OCI-LY7 (cell line): Measurements from ENCODE around the gene PSME3. TPM values are rescaled to one million over a fixed set of nuclear protein-coding genes. Genes with fewer than 3 reads are reported as not detected.

ENCODE experiments used
- BruUV-seq: library from RNA; stranded (reverse); fragments of 400-500 nt; replicated peaks from 2 replicates; lab custom pipeline; 2021; lab: Mats Ljungman, UMichigan
- CTCF ChIA-PET: fragments of 300-600 bp; sonication (Branson Sonifier 250); formaldehyde crosslinking; loops from one replicate; lab custom pipeline; 2022; ENCODE audit warnings: antibody characterized with exemption; ENCODE audit not compliant: unreplicated experiment; lab: Charles Lee
- POLR2A ChIA-PET: fragments of 300-600 bp; sonication (Branson Sonifier 250); formaldehyde crosslinking; loops from one replicate; lab custom pipeline; 2022; ENCODE audit warnings: antibody characterized with exemption; lab: Charles Lee
- DNase-seq: peaks from one replicate; pipeline ENCODE4 v3.0.0-alpha.2; 2015; ENCODE audit warnings: low spot score
- H2AFZ ChIP-seq: fragments of 200-600 bp; sonication (generic), shearing (Covaris generic); 2 replicates; pipeline ENCODE4 v1.6.1; 2014; ENCODE audit warnings: mild to moderate bottlenecking, antibody characterized with exemption, low read length, moderate library complexity
- H3K27ac ChIP-seq: fragments of 200-600 bp; sonication (generic); 2 replicates; pipeline ENCODE4 v1.5.1; 2014; ENCODE audit warnings: mixed run types, low read depth, mild to moderate bottlenecking, moderate library complexity, low read length, inconsistent platforms; ENCODE audit not compliant: poor library complexity, severe bottlenecking
- H3K36me3 ChIP-seq: fragments of 200-600 bp; sonication (generic); 2 replicates; pipeline ENCODE4 v1.6.1; 2014; ENCODE audit warnings: mild to moderate bottlenecking, antibody characterized with exemption, low read length, moderate library complexity, mixed read lengths; ENCODE audit not compliant: insufficient read depth
- H3K4me1 ChIP-seq: fragments of 200-600 bp; sonication (generic); 2 replicates; pipeline ENCODE4 v1.5.1; 2014; ENCODE audit warnings: mild to moderate bottlenecking, low read length; ENCODE audit not compliant: insufficient read depth, poor library complexity, severe bottlenecking
- H3K4me2 ChIP-seq: fragments of 200-600 bp; sonication (generic); 2 replicates; pipeline ENCODE4 v1.6.1; 2014; ENCODE audit warnings: mild to moderate bottlenecking, low read length
- H3K4me3 ChIP-seq: fragments of 200-600 bp; sonication (generic); 2 replicates; pipeline ENCODE4 v1.5.1; 2014; ENCODE audit warnings: mild to moderate bottlenecking, low read depth, low read length; ENCODE audit not compliant: poor library complexity, severe bottlenecking
- H3K79me2 ChIP-seq: fragments of 200-600 bp; sonication (generic); 2 replicates; pipeline ENCODE4 v1.6.1; 2016; ENCODE audit warnings: low read depth, mild to moderate bottlenecking, low read length, moderate library complexity, mixed read lengths; ENCODE audit not compliant: insufficient read depth
- H3K9me2 ChIP-seq: fragments of 200-600 bp; sonication (generic); 2 replicates; pipeline ENCODE4 v1.6.1; 2016; ENCODE audit warnings: mild to moderate bottlenecking, low read length, mixed read lengths; ENCODE audit not compliant: insufficient read depth
- H3K9me3 ChIP-seq: fragments of 200-600 bp; sonication (generic); 2 replicates; pipeline ENCODE4 v1.6.1; 2014; ENCODE audit warnings: mild to moderate bottlenecking, mixed run types, low read length, mixed read lengths
- H4K20me1 ChIP-seq: fragments of 200-600 bp; sonication (generic); 2 replicates; pipeline ENCODE4 v1.6.1; 2014; ENCODE audit warnings: mild to moderate bottlenecking, antibody characterized with exemption, low read length, moderate library complexity, mixed read lengths; ENCODE audit not compliant: insufficient read depth
- CTCF ChIP-seq: fragments of 200-600 bp; sonication (generic); conservative IDR thresholded peaks from 2 replicates; pipeline ENCODE4 v1.5.1; 2014; ENCODE audit warnings: mild to moderate bottlenecking, antibody characterized with exemption, low read length, moderate library complexity, mixed read lengths
- EZH2phosphoT487 ChIP-seq: fragments of 200-600 bp; sonication (generic); IDR thresholded peaks from 2 replicates; pipeline ENCODE4 v1.6.1; 2018; ENCODE audit warnings: low read depth, borderline replicate concordance, mild to moderate bottlenecking, mixed run types, antibody characterized with exemption, low read length, moderate library complexity, mixed read lengths
- intact Hi-C: fragments of 100-400 bp; cut with micrococcal nuclease; formaldehyde crosslinking; loops from one replicate; pipeline ENCODE4 v1.10.0; 2022; ENCODE audit not compliant: unreplicated experiment
- total RNA-seq, 2 experiments: library from RNA; depleted of rRNA in 1 of 2; stranded (reverse); fragments of >200 nt in 1 of 2; shearing (Covaris generic) in 1 of 2; gene quantifications; 2 replicates each; pipeline ENCODE4 v1.2.3, GENCODE V29; 2014 to 2022

The PSME3 gene
- total RNA-seq, 2 experiments from 2014 or later, result 81.9 to 167 TPM

- no peaks in the 10 kb centered on the region for H4K20me1 ChIP-seq
- H3K27ac ChIP-seq, result no peak overlapping the region
- H2AFZ ChIP-seq, result no peak overlapping the region
- no peaks in the 10 kb centered on the region for H3K36me3 ChIP-seq
- H3K9me2 ChIP-seq, result no peaks in the 10 kb centered on the region
- no peak overlapping the region for H3K4me3 ChIP-seq
- H3K4me2 ChIP-seq, result no peak overlapping the region
- no TSS peak for BruUV-seq
- CTCF ChIA-PET, result interaction anchor here (0.6 kb wide), 1 partner anchor 36 kb away, joined by 3 read pairs; no protein-coding TSS in a partner anchor
- POLR2A ChIA-PET, result no interaction called here
- TF ChIP-seq CTCF (no peak), EZH2phosphoT487 (no peak)
- H3K4me1 ChIP-seq, result no peaks in the 10 kb centered on the region
- no peak for DNase-seq
- intact Hi-C loops, result no loop called here
- H3K79me2 ChIP-seq, result no peaks in the 10 kb centered on the region
- H3K9me3 ChIP-seq, result no peaks in the 10 kb centered on the region
Measured at GRCh38 chr17:42791948-42792347, 41.2 kb upstream of the PSME3 start.

GRCh38 chr17:42792545-42792944 is 40.7 kb upstream of the PSME3 start:
- Histone ChIP-seq H2AFZ (no peak overlapping the region), H3K36me3 (no peaks in the 10 kb centered on the region), H3K27ac (no peak overlapping the region), H3K4me1 (no peaks in the 10 kb centered on the region), H4K20me1 (no peaks in the 10 kb centered on the region), H3K9me2 (no peaks in the 10 kb centered on the region), H3K79me2 (no peaks in the 10 kb centered on the region), H3K9me3 (no peaks in the 10 kb centered on the region), H3K4me2 (no peak overlapping the region), H3K4me3 (no peak overlapping the region)
- TF ChIP-seq EZH2phosphoT487 (no peak), CTCF (no peak)
- no peak for DNase-seq
- BruUV-seq, result no TSS peak
- ChIA-PET CTCF (no interaction called here), POLR2A (no interaction called here)
- intact Hi-C loops, result no loop called here

- Histone ChIP-seq H3K4me3 (no peak overlapping the region), H3K9me2 (no peaks in the 10 kb centered on the region), H3K79me2 (no peaks in the 10 kb centered on the region), H3K4me2 (no peak overlapping the region), H3K36me3 (no peaks in the 10 kb centered on the region), H3K9me3 (no peaks in the 10 kb centered on the region), H3K27ac (no peak overlapping the region), H3K4me1 (no peaks in the 10 kb centered on the region), H2AFZ (no peak overlapping the region), H4K20me1 (no peaks in the 10 kb centered on the region)
- CTCF ChIA-PET, result no interaction called here
- BruUV-seq, result no TSS peak
- intact Hi-C loops, result no loop called here
- POLR2A ChIA-PET, result no interaction called here
- DNase-seq, result no peak
- TF ChIP-seq CTCF (no peak), EZH2phosphoT487 (no peak)
Measured at GRCh38 chr17:42795061-42795460, 38.1 kb upstream of the PSME3 start.
